GM12892 (cell line): ENCODE measurements around the gene PRKCQ.

ENCODE experiments used
- POLR2A ChIP-seq: IDR thresholded peaks from 2 replicates; pipeline ENCODE4 v1.6.1; 2011; ENCODE audit warnings: low read depth, low read length, control low read depth
- POLR2AphosphoS5 ChIP-seq: IDR thresholded peaks from 2 replicates; pipeline ENCODE4 v1.6.1; 2011; ENCODE audit warnings: low read depth, low read length, control low read depth
- TAF1 ChIP-seq: IDR thresholded peaks from 2 replicates; pipeline ENCODE4 v1.6.1; 2011; ENCODE audit warnings: low read depth, mild to moderate bottlenecking, control low read depth, low read length, borderline replicate concordance

DNA sequence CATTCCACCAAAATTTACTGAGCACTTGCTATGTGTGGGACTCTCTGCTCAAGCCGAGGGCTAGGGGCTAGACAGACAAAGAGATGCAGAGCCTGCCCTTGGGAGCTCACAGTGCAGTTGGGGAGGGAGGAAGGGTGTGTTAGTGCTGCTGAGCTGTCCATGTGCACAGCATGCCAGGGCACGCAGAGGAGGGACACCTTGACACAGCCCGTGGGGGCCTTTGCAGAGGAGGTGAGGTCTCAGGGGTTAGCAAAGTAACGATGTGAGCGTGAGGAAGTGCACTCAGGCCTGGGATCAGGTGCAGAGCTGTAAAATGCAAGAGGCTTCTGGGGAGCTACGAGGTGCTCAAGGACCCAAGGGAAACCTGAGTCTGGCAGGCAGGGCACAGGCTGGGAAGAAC lies 16.3 kb downstream of the PRKCQ start:
- TF ChIP-seq POLR2AphosphoS5 (no peak), POLR2A (no peak), TAF1 (no peak)
